K562 (cell line): Measurements from ENCODE around the gene SPCS3. TPM values are rescaled to one million over a fixed set of nuclear protein-coding genes. Genes with fewer than 3 reads are reported as not detected.

Source experiments
- ATF7 ChIP-seq: fragments of 450-650 bp; IDR thresholded peaks from 2 replicates; pipeline ENCODE4 v1.7.1; 2014; ENCODE audit warnings: mild to moderate bottlenecking, moderate library complexity
- CGGBP1 ChIP-seq: fragments of 250-450 bp; sonication (Bioruptor Pico); IDR thresholded peaks from 2 replicates; pipeline ENCODE4 v1.9.0; 2021; ENCODE audit warnings: mild to moderate bottlenecking
- EGR1 ChIP-seq: fragments of 450-650 bp; conservative IDR thresholded peaks from 2 replicates; pipeline ENCODE4 v1.6.1; 2017; ENCODE audit warnings: mild to moderate bottlenecking
- ETV1 ChIP-seq: fragments of 450-650 bp; conservative IDR thresholded peaks from 2 replicates; pipeline ENCODE4 v1.6.1; 2016; ENCODE audit warnings: missing genetic modification characterization, control low read depth, low read depth, missing compliant biosample characterization
- JUND ChIP-seq, 2 experiments: IDR thresholded peaks; 2 replicates in 1 of 2; 3 replicates in 1 of 2; pipeline ENCODE4 v1.6.1; 2011; ENCODE audit warnings: borderline replicate concordance in 2 of 2, low read depth in 2 of 2, low read length in 2 of 2, improper control_type of control experiment in 1 of 2, missing biosample characterization in 1 of 2, missing genetic modification characterization in 1 of 2, missing genetic modification reagents in 1 of 2
- KLF1 ChIP-seq: fragments of 450-650 bp; IDR thresholded peaks from 2 replicates; pipeline ENCODE4 v1.6.1; 2016; ENCODE audit warnings: missing genetic modification characterization, missing compliant biosample characterization
- MECOM ChIP-seq: fragments of 250-450 bp; sonication (Bioruptor Pico); IDR thresholded peaks from 2 replicates; pipeline ENCODE4 v1.8.0; 2022; ENCODE audit warnings: inconsistent platforms
- MTF1 ChIP-seq: fragments of 250-450 bp; sonication (Bioruptor Pico); IDR thresholded peaks from 2 replicates; pipeline ENCODE4 v1.9.0; 2021; ENCODE audit warnings: moderate library complexity, mild to moderate bottlenecking, inconsistent platforms, borderline replicate concordance
- NR0B1 ChIP-seq: fragments of 450-650 bp; IDR thresholded peaks from one replicate; pipeline ENCODE4 v1.6.1; 2018; ENCODE audit warnings: mild to moderate bottlenecking, moderate library complexity; ENCODE audit not compliant: partially characterized antibody
- PML ChIP-seq: IDR thresholded peaks from 2 replicates; pipeline ENCODE4 v1.6.1; 2012; ENCODE audit warnings: low read length, inconsistent platforms
- POLR2A ChIP-seq: fragments of 450-650 bp; conservative IDR thresholded peaks from 2 replicates; pipeline ENCODE4 v1.6.1; 2016
- POLR2AphosphoS5 ChIP-seq: IDR thresholded peaks from 2 replicates; pipeline ENCODE4 v1.6.1; 2011; ENCODE audit warnings: mild to moderate bottlenecking, low read depth, low read length, moderate library complexity; ENCODE audit not compliant: control insufficient read depth, insufficient read depth
- TCF3 ChIP-seq: sonication (generic); formaldehyde crosslinking; IDR thresholded peaks from 2 replicates; pipeline ENCODE4 v1.4.0; 2020; ENCODE audit warnings: mild to moderate bottlenecking, missing genetic modification reagents
- ZBTB34 ChIP-seq: fragments of 250-450 bp; sonication (Bioruptor Pico); IDR thresholded peaks from 2 replicates; pipeline ENCODE4 v1.8.0; 2021; ENCODE audit warnings: mild to moderate bottlenecking, moderate library complexity
- ZNF280A ChIP-seq: fragments of 450-650 bp; IDR thresholded peaks from 2 replicates; pipeline ENCODE4 v1.6.1; 2018; ENCODE audit warnings: mild to moderate bottlenecking, low read depth; ENCODE audit not compliant: partially characterized antibody
- ZNF778 ChIP-seq: fragments of 450-650 bp; formaldehyde crosslinking; IDR thresholded peaks from 2 replicates; pipeline ENCODE4 v1.4.0; 2020; ENCODE audit warnings: mild to moderate bottlenecking, moderate library complexity
- ZNF79 ChIP-seq: fragments of 250-450 bp; sonication (Bioruptor Pico); IDR thresholded peaks from 2 replicates; pipeline ENCODE4 v1.4.0; 2020; ENCODE audit warnings: low read depth, mild to moderate bottlenecking, moderate library complexity
- polyA plus RNA-seq, 8 experiments: library from polyadenylated mRNA; depleted of rRNA in 4 of 8; stranded (reverse) in 5 of 8; unstranded in 3 of 8; fragments of >200 nt; fragmentation: Nextera tagmentation in 2 of 8; fragmentation: Illumina TruSeq in 1 of 8; extraction: Ambion mirVana in 2 of 8; extraction: Trizol in 1 of 8; gene quantifications; 2 replicates each; pipeline versions ENCODE4 v1.2.1 to v1.2.3, GENCODE V29; 2011 to 2014; ENCODE audit warnings: inconsistent platforms in 1 of 8, missing spikeins in 1 of 8
- total RNA-seq, 7 experiments: library from RNA; depleted of rRNA in 6 of 7; stranded (reverse); fragments of >200 nt in 6 of 7; fragmentation: Illumina TruSeq in 2 of 7; extraction: Trizol in 2 of 7; gene quantifications; 2 replicates each; pipeline versions ENCODE4 v1.2.1 to v1.2.3, GENCODE V29; 2011 to 2021; ENCODE audit warnings: low replicate concordance in 1 of 7
- TF ChIP-seq, protein P1 (sequence below): fragments of 200-800 bp; sonication (Bioruptor generic); IDR thresholded peaks from 2 replicates; pipeline ENCODE4 v1.6.1; 2016; ENCODE audit warnings: missing genetic modification characterization, missing compliant biosample characterization

Gene SPCS3
- total and polyA plus RNA-seq, 9 of the 15 experiments (the other 6 are each of a cell fraction or from before 2014, with no cell fraction given): 64.6 to 196 (median 85.4) TPM

DNA sequence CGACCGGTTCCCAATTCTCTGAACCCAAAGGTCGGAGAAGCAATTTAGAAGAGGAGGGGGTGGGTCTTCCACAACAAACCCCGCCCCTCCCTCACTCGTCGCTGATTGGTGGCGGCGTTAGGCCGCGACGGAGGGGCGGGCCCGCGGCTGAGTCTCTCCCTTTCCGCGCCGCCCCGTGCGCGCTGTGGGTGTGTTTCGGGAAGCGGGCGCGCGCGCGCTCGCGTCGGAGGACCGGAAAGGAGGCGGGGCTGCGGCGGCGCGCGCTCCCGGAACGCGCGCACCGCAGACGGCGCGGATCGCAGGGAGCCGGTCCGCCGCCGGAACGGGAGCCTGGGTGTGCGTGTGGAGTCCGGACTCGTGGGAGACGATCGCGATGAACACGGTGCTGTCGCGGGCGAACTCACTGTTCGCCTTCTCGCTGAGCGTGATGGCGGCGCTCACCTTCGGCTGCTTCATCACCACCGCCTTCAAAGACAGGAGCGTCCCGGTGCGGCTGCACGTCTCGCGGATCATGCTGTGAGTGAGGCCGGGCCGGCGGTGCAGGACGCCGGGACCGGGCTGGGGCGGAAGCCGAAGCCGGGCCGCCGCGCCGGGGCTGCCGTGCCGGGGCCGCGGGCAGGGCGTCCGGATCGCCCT lies at the start of gene SPCS3 (continued):
- no peak for TF ChIP-seq KLF1 (tag)
- TF ChIP-seq NR0B1: no peak
- TF ChIP-seq TCF3 (CRISPR knock-in tag): no peak; the same call in 1 of the 2 replicates
- peak; percentile 68 for TF ChIP-seq ATF7
- TF ChIP-seq ZNF79 (CRISPR knock-in tag): no peak
- peak; percentile 51; the same call in 1 of the 2 replicates for TF ChIP-seq PML
- 0 out of 2 replicates have a peak, but pooled peaks have one; percentile 6 for TF ChIP-seq JUND (IDR thresholded peaks at IDR 0.05; ENCODE audit: borderline replicate concordance, low read depth, low read length)
- no peak for TF ChIP-seq JUND (tag; IDR thresholded peaks at IDR 0.05; ENCODE audit: borderline replicate concordance, low read depth, low read length)
- peak; percentile 87 for TF ChIP-seq POLR2AphosphoS5
- no peak for TF ChIP-seq ZNF280A
- peak; percentile 35; the same call in 1 of the 2 replicates for TF ChIP-seq MECOM (CRISPR knock-in tag)
- TF ChIP-seq EGR1: no peak
- no peak for TF ChIP-seq MTF1 (CRISPR knock-in tag)
- peak; percentile 37; the same call in 1 of the 2 replicates for TF ChIP-seq CGGBP1 (CRISPR knock-in tag)
- 0 out of 2 replicates have a peak, but pooled peaks have one; percentile 20 for TF ChIP-seq ETV1 (tag)
- TF ChIP-seq POLR2A: peak; percentile 91
- no peak for TF ChIP-seq ZNF778 (CRISPR knock-in tag)
- no peak for TF ChIP-seq ZBTB34 (CRISPR knock-in tag)
- TF ChIP-seq, protein P1, sequence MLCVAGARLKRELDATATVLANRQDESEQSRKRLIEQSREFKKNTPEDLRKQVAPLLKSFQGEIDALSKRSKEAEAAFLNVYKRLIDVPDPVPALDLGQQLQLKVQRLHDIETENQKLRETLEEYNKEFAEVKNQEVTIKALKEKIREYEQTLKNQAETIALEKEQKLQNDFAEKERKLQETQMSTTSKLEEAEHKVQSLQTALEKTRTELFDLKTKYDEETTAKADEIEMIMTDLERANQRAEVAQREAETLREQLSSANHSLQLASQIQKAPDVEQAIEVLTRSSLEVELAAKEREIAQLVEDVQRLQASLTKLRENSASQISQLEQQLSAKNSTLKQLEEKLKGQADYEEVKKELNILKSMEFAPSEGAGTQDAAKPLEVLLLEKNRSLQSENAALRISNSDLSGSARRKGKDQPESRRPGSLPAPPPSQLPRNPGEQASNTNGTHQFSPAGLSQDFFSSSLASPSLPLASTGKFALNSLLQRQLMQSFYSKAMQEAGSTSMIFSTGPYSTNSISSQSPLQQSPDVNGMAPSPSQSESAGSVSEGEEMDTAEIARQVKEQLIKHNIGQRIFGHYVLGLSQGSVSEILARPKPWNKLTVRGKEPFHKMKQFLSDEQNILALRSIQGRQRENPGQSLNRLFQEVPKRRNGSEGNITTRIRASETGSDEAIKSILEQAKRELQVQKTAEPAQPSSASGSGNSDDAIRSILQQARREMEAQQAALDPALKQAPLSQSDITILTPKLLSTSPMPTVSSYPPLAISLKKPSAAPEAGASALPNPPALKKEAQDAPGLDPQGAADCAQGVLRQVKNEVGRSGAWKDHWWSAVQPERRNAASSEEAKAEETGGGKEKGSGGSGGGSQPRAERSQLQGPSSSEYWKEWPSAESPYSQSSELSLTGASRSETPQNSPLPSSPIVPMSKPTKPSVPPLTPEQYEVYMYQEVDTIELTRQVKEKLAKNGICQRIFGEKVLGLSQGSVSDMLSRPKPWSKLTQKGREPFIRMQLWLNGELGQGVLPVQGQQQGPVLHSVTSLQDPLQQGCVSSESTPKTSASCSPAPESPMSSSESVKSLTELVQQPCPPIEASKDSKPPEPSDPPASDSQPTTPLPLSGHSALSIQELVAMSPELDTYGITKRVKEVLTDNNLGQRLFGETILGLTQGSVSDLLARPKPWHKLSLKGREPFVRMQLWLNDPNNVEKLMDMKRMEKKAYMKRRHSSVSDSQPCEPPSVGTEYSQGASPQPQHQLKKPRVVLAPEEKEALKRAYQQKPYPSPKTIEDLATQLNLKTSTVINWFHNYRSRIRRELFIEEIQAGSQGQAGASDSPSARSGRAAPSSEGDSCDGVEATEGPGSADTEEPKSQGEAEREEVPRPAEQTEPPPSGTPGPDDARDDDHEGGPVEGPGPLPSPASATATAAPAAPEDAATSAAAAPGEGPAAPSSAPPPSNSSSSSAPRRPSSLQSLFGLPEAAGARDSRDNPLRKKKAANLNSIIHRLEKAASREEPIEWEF: no peak
